Measurements from ENCODE around the gene ANKIB1. TPM values are rescaled to one million over a fixed set of nuclear protein-coding genes. Genes with fewer than 3 reads are reported as not detected.

Gene ANKIB1
- polyA plus RNA-seq, 1 of the 3 experiments (the other 2 are of a cell fraction), result 24.6 TPM

DNA sequence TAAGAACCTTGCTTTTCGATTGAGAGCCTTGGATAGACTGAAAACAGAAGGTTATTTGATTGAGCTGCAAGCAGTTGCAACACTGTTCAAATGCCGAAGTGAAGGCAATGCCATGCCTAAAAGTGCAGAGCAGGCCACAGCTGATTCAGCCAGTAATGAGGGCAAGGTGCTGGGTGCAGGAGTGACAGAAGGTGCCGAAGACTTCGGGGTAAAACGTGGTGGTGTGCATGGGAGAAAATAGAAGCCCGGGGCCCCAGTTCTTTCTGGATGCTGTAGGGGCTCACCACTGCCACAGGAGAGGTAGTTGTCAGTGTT, 157.9 kb downstream of the ANKIB1 start:
- CTCF ChIA-PET, result interaction anchor here (1.1 to 2.0 kb wide), 2 partner anchors 11 to 21 kb away, joined by 5 to 11 read pairs; no protein-coding TSS in a partner anchor
- no peaks in the 10 kb centered on the region for H3K4me1 ChIP-seq (ENCODE audit: control insufficient read depth in 1 of 2, insufficient read depth in 2 of 2, low read depth in 1 of 2, low read length in 1 of 2)
- POLR2A ChIA-PET, result no interaction called here

DNA sequence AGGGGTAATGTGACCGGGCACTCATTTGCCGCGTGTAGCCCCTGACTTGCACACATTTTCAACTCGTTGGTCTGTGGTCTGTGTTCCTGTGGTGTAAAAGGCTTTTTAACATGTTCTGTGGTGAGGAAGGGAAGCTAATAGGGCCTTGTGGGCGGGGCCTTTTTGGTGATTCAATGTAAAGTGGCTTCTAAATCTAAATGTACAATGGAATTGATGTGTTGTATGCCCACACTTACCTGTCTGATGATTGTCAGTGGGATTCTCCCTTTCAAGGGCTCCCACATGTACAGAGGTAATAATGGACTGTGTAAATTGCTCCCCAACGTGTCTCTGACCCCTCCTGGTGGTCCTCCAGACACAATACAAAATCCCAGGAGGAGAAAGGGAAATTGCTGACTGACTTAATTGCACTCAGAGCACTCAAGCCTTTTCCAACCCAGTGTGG, 158.4 kb downstream of the ANKIB1 start:
- Histone ChIP-seq H4K20me1 (ENCODE audit: insufficient read depth) (no peaks in the 10 kb centered on the region), H3K4me1 (ENCODE audit: control insufficient read depth in 1 of 2, insufficient read depth in 2 of 2, low read depth in 1 of 2, low read length in 1 of 2) (no peaks in the 10 kb centered on the region), H3K36me3 (replicated peaks in 1 of 2; ENCODE audit: control insufficient read depth in 1 of 2, insufficient read depth in 2 of 2, low read length in 1 of 2) (peaks cover 22 to 39% of the 10 kb centered on the region in 2 experiments), H3F3A (replicated peaks; ENCODE audit: insufficient read depth) (peaks cover 5% of the 10 kb centered on the region), H3K4me2 (no peak overlapping the region), H3K9me2 (no peaks in the 10 kb centered on the region), H3K79me2 (ENCODE audit: insufficient read depth) (no peaks in the 10 kb centered on the region), H3K27ac (ENCODE audit: low read depth in 2 of 2, low read length in 1 of 2) (no peak overlapping the region), H2AFZ (ENCODE audit: low read depth) (no peak overlapping the region), H3K27me3 (ENCODE audit: insufficient read depth) (no peaks in the 10 kb centered on the region), H3K4me3 (ENCODE audit: low read depth in 2 of 2, low read length in 1 of 2) (no peak overlapping the region), H3K9me3 (no peaks in the 10 kb centered on the region), H3K9ac (no peak overlapping the region)
- no peak for DNase-seq
- POLR2A ChIA-PET, result no interaction called here
- CTCF ChIA-PET, result interaction anchor here (0.6 to 2.0 kb wide), 5 partner anchors 10 to 212 kb away, joined by 3 to 11 read pairs (median 4); no protein-coding TSS in a partner anchor
- WGBS (ENCODE audit: low lambda C conversion rate), result 94% methylated on average over 5 of the region's 6 CpGs
- no peak for TF ChIP-seq GATA2 (CRISPR knock-in tag; IDR thresholded peaks at IDR 0.05)
- TF ChIP-seq SMC3 (IDR thresholded peaks at IDR 0.05; ENCODE audit: low read depth, low read length), result no peak
- no peak for TF ChIP-seq EZH2phosphoT487 (IDR thresholded peaks at IDR 0.05; ENCODE audit: borderline replicate concordance, low read depth)
- TF ChIP-seq TAF1 (IDR thresholded peaks at IDR 0.05; ENCODE audit: borderline replicate concordance, low read depth, low read length), result no peak
- TF ChIP-seq RAD21 (IDR thresholded peaks at IDR 0.05; ENCODE audit: low read length), result peak; percentile 9; the same call in 1 of the 2 replicates
- TF ChIP-seq MEF2A (IDR thresholded peaks at IDR 0.05; ENCODE audit: borderline replicate concordance, low read depth), result no peak
- TF ChIP-seq, protein P1, sequence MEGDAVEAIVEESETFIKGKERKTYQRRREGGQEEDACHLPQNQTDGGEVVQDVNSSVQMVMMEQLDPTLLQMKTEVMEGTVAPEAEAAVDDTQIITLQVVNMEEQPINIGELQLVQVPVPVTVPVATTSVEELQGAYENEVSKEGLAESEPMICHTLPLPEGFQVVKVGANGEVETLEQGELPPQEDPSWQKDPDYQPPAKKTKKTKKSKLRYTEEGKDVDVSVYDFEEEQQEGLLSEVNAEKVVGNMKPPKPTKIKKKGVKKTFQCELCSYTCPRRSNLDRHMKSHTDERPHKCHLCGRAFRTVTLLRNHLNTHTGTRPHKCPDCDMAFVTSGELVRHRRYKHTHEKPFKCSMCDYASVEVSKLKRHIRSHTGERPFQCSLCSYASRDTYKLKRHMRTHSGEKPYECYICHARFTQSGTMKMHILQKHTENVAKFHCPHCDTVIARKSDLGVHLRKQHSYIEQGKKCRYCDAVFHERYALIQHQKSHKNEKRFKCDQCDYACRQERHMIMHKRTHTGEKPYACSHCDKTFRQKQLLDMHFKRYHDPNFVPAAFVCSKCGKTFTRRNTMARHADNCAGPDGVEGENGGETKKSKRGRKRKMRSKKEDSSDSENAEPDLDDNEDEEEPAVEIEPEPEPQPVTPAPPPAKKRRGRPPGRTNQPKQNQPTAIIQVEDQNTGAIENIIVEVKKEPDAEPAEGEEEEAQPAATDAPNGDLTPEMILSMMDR (IDR thresholded peaks at IDR 0.05), result peak; percentile 15; the same call in 1 of the 2 replicates
- no peak for TF ChIP-seq CHD2 (IDR thresholded peaks at IDR 0.05; ENCODE audit: low read length, partially characterized antibody)
- no peak for TF ChIP-seq JUND (IDR thresholded peaks at IDR 0.05)
- TF ChIP-seq TEAD4 (IDR thresholded peaks at IDR 0.05; ENCODE audit: borderline replicate concordance, insufficient read depth), result no peak
- TF ChIP-seq, protein P2, sequence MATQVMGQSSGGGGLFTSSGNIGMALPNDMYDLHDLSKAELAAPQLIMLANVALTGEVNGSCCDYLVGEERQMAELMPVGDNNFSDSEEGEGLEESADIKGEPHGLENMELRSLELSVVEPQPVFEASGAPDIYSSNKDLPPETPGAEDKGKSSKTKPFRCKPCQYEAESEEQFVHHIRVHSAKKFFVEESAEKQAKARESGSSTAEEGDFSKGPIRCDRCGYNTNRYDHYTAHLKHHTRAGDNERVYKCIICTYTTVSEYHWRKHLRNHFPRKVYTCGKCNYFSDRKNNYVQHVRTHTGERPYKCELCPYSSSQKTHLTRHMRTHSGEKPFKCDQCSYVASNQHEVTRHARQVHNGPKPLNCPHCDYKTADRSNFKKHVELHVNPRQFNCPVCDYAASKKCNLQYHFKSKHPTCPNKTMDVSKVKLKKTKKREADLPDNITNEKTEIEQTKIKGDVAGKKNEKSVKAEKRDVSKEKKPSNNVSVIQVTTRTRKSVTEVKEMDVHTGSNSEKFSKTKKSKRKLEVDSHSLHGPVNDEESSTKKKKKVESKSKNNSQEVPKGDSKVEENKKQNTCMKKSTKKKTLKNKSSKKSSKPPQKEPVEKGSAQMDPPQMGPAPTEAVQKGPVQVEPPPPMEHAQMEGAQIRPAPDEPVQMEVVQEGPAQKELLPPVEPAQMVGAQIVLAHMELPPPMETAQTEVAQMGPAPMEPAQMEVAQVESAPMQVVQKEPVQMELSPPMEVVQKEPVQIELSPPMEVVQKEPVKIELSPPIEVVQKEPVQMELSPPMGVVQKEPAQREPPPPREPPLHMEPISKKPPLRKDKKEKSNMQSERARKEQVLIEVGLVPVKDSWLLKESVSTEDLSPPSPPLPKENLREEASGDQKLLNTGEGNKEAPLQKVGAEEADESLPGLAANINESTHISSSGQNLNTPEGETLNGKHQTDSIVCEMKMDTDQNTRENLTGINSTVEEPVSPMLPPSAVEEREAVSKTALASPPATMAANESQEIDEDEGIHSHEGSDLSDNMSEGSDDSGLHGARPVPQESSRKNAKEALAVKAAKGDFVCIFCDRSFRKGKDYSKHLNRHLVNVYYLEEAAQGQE (IDR thresholded peaks at IDR 0.05; ENCODE audit: low read depth, low read length), result no peak

More for the DNA sequence above, 157.9 kb downstream of the ANKIB1 start:
- Histone ChIP-seq H3K4me2 (no peak overlapping the region), H3K9me3 (no peaks in the 10 kb centered on the region), H3K9me2 (no peaks in the 10 kb centered on the region), H3K27ac (ENCODE audit: low read depth in 2 of 2, low read length in 1 of 2) (no peak overlapping the region), H3K4me3 (ENCODE audit: low read depth in 2 of 2, low read length in 1 of 2) (no peak overlapping the region), H4K20me1 (ENCODE audit: insufficient read depth) (no peaks in the 10 kb centered on the region), H3K79me2 (ENCODE audit: insufficient read depth) (no peaks in the 10 kb centered on the region), H2AFZ (ENCODE audit: low read depth) (no peak overlapping the region), H3K9ac (no peak overlapping the region), H3K36me3 (replicated peaks in 1 of 2; ENCODE audit: control insufficient read depth in 1 of 2, insufficient read depth in 2 of 2, low read length in 1 of 2) (peaks cover 27 to 44% of the 10 kb centered on the region in 2 experiments), H3F3A (replicated peaks; ENCODE audit: insufficient read depth) (peaks cover 5% of the 10 kb centered on the region), H3K27me3 (ENCODE audit: insufficient read depth) (no peaks in the 10 kb centered on the region)
- 96% methylated on average over 6 of the region's 6 CpGs for WGBS (ENCODE audit: low lambda C conversion rate)
- no peak for DNase-seq
- TF ChIP-seq MXI1 (IDR thresholded peaks at IDR 0.05; ENCODE audit: low read depth, low read length) (no peak), EP300 (IDR thresholded peaks at IDR 0.05; ENCODE audit: borderline replicate concordance in 1 of 2, low read depth in 1 of 2, low read length in 1 of 2) (no peak), NRF1 (IDR thresholded peaks at IDR 0.05; ENCODE audit: low read depth, low read length) (no peak), FOSL2 (IDR thresholded peaks at IDR 0.05; ENCODE audit: borderline replicate concordance, low read depth) (no peak), EZH2phosphoT487 (IDR thresholded peaks at IDR 0.05; ENCODE audit: borderline replicate concordance, low read depth) (no peak), TAF1 (IDR thresholded peaks at IDR 0.05; ENCODE audit: borderline replicate concordance, low read depth, low read length) (no peak), SMC3 (IDR thresholded peaks at IDR 0.05; ENCODE audit: low read depth, low read length) (no peak), RXRA (IDR thresholded peaks at IDR 0.05; ENCODE audit: borderline replicate concordance, low read depth) (no peak), TEAD4 (IDR thresholded peaks at IDR 0.05; ENCODE audit: borderline replicate concordance, insufficient read depth) (no peak), TCF12 (IDR thresholded peaks at IDR 0.05) (no peak), RCOR1 (IDR thresholded peaks at IDR 0.05; ENCODE audit: low read length) (no peak), POLR2AphosphoS5 (IDR thresholded peaks at IDR 0.05; ENCODE audit: low read depth, low read length) (no peak)
- TF ChIP-seq, protein P3, sequence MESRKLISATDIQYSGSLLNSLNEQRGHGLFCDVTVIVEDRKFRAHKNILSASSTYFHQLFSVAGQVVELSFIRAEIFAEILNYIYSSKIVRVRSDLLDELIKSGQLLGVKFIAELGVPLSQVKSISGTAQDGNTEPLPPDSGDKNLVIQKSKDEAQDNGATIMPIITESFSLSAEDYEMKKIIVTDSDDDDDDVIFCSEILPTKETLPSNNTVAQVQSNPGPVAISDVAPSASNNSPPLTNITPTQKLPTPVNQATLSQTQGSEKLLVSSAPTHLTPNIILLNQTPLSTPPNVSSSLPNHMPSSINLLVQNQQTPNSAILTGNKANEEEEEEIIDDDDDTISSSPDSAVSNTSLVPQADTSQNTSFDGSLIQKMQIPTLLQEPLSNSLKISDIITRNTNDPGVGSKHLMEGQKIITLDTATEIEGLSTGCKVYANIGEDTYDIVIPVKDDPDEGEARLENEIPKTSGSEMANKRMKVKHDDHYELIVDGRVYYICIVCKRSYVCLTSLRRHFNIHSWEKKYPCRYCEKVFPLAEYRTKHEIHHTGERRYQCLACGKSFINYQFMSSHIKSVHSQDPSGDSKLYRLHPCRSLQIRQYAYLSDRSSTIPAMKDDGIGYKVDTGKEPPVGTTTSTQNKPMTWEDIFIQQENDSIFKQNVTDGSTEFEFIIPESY (IDR thresholded peaks at IDR 0.05; ENCODE audit: borderline replicate concordance, low read depth), result no peak
- TF ChIP-seq, protein P4, sequence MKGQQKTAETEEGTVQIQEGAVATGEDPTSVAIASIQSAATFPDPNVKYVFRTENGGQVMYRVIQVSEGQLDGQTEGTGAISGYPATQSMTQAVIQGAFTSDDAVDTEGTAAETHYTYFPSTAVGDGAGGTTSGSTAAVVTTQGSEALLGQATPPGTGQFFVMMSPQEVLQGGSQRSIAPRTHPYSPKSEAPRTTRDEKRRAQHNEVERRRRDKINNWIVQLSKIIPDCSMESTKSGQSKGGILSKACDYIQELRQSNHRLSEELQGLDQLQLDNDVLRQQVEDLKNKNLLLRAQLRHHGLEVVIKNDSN (IDR thresholded peaks at IDR 0.05; ENCODE audit: borderline replicate concordance, low read depth), result no peak
